NCI-H446 (cell line): Measurements from ENCODE around the gene EI24.

Experiments used
- DNase-seq, 2 experiments: peaks; one replicate each; lab custom pipeline; 2025; lab: John Stamatoyannopoulos, UW

EI24 gene

GRCh38 chr11:125627236-125627910, 58.1 kb downstream of the EI24 start:
- no peak for DNase-seq
